HepG2 (cell line): ENCODE data around the gene MLF1. TPM values are rescaled to one million over a fixed set of nuclear protein-coding genes. Genes with fewer than 3 reads are reported as not detected.

Source experiments
- ATM ChIP-seq: fragments of 450-650 bp; IDR thresholded peaks from 2 replicates; pipeline ENCODE4 v1.7.1; 2017; ENCODE audit warnings: mild to moderate bottlenecking, borderline replicate concordance
- CC2D1A ChIP-seq: sonication (generic); formaldehyde crosslinking; IDR thresholded peaks from 2 replicates; pipeline ENCODE4 v1.8.1; 2023; ENCODE audit warnings: mild to moderate bottlenecking, missing genetic modification reagents
- FOXC1 ChIP-seq: sonication (generic); formaldehyde crosslinking; IDR thresholded peaks from 2 replicates; pipeline ENCODE4 v1.8.0; 2022; ENCODE audit warnings: mild to moderate bottlenecking, missing genetic modification reagents, borderline replicate concordance
- GABPA ChIP-seq, 2 experiments: IDR thresholded peaks; 2 replicates each; pipeline ENCODE4 v1.6.1; 2011 to 2016; ENCODE audit warnings: low read depth in 2 of 2, low read length in 1 of 2, missing biosample characterization in 1 of 2, missing genetic modification characterization in 1 of 2
- HHEX ChIP-seq: IDR thresholded peaks from 2 replicates; pipeline ENCODE4 v1.6.1; 2016; ENCODE audit warnings: control low read depth
- HNRNPH1 ChIP-seq: fragments of 200-400 bp; formaldehyde crosslinking; optimal IDR thresholded peaks from 2 replicates; pipeline ENCODE3; 2017; ENCODE audit warnings: mild to moderate bottlenecking, low read depth, low read length
- KDM2A ChIP-seq: sonication (generic); formaldehyde crosslinking; IDR thresholded peaks from 2 replicates; pipeline ENCODE4 v1.4.0; 2020; ENCODE audit warnings: low read depth, missing genetic modification reagents, borderline replicate concordance
- KDM4B ChIP-seq: sonication (generic); formaldehyde crosslinking; IDR thresholded peaks from 2 replicates; pipeline ENCODE4 v1.4.0; 2020; ENCODE audit warnings: missing genetic modification reagents
- MXD3 ChIP-seq: IDR thresholded peaks from 2 replicates; pipeline ENCODE4 v1.6.1; 2016; ENCODE audit warnings: mild to moderate bottlenecking, missing biosample characterization, missing genetic modification reagents
- NR3C1 ChIP-seq: sonication (generic); formaldehyde crosslinking; IDR thresholded peaks from 2 replicates; pipeline ENCODE4 v1.4.0; 2020; ENCODE audit warnings: missing genetic modification reagents
- PBX2 ChIP-seq: IDR thresholded peaks from 2 replicates; pipeline ENCODE4 v1.6.1; 2016; ENCODE audit warnings: control low read depth
- RARG ChIP-seq: sonication (generic); formaldehyde crosslinking; IDR thresholded peaks from 2 replicates; pipeline ENCODE4 v1.4.0; 2020; ENCODE audit warnings: low read depth, mild to moderate bottlenecking, missing genetic modification reagents
- RBM39 ChIP-seq: fragments of 200-400 bp; formaldehyde crosslinking; IDR thresholded peaks from one replicate; pipeline ENCODE4 v1.6.1; 2018; ENCODE audit warnings: antibody characterized with exemption, mild to moderate bottlenecking, low read depth, low read length; ENCODE audit not compliant: poor library complexity, severe bottlenecking
- ZFAT ChIP-seq: sonication (generic); formaldehyde crosslinking; conservative IDR thresholded peaks from 2 replicates; pipeline ENCODE4 v1.8.1; 2023; ENCODE audit warnings: missing genetic modification reagents, inconsistent platforms
- ZMAT3 ChIP-seq: sonication (generic); formaldehyde crosslinking; conservative IDR thresholded peaks from 2 replicates; pipeline ENCODE4 v1.7.0; 2021; ENCODE audit warnings: missing genetic modification reagents
- ZNF205 ChIP-seq: IDR thresholded peaks from 2 replicates; pipeline ENCODE4 v1.6.1; 2018; ENCODE audit warnings: missing biosample characterization, missing genetic modification reagents
- ZNF703 ChIP-seq: sonication (generic); formaldehyde crosslinking; IDR thresholded peaks from 2 replicates; pipeline ENCODE4 v1.5.1; 2020; ENCODE audit warnings: missing genetic modification reagents, mild to moderate bottlenecking, moderate library complexity, borderline replicate concordance
- ZNF709 ChIP-seq: sonication (generic); formaldehyde crosslinking; IDR thresholded peaks from 2 replicates; pipeline ENCODE4 v1.5.0; 2020; ENCODE audit warnings: mild to moderate bottlenecking, missing genetic modification reagents
- ZNF720 ChIP-seq: sonication (generic); formaldehyde crosslinking; IDR thresholded peaks from 2 replicates; pipeline ENCODE4 v1.4.0; 2020; ENCODE audit warnings: missing genetic modification reagents
- ZNF891 ChIP-seq: sonication (generic); formaldehyde crosslinking; IDR thresholded peaks from 2 replicates; pipeline ENCODE4 v1.5.0; 2020; ENCODE audit warnings: mild to moderate bottlenecking, missing genetic modification reagents
- ZZZ3 ChIP-seq: sonication (generic); formaldehyde crosslinking; IDR thresholded peaks from 2 replicates; pipeline ENCODE4 v1.4.0; 2020; ENCODE audit warnings: missing genetic modification reagents, mild to moderate bottlenecking, borderline replicate concordance
- polyA plus RNA-seq, 8 experiments: library from polyadenylated mRNA; depleted of rRNA in 3 of 8; stranded (reverse) in 7 of 8; unstranded in 1 of 8; fragments of >200 nt; fragmentation: Illumina TruSeq in 4 of 8; extraction: Trizol in 4 of 8; gene quantifications; 2 replicates each; pipeline versions ENCODE4 v1.2.1 to v1.2.3, GENCODE V29; 2011 to 2016; ENCODE audit warnings: low read depth in 4 of 8, missing spikeins in 1 of 8, mixed read lengths in 1 of 8; ENCODE audit not compliant: insufficient read depth in 1 of 8
- total RNA-seq, 5 experiments: library from RNA; depleted of rRNA; stranded (reverse); fragments of >200 nt; fragmentation: Illumina TruSeq; extraction: Trizol; gene quantifications; 2 replicates each; pipeline ENCODE4 v1.2.3, GENCODE V29; 2016; ENCODE audit warnings: low read depth in 1 of 5
- TF ChIP-seq, protein P1 (sequence below): sonication (generic); formaldehyde crosslinking; IDR thresholded peaks from 2 replicates; pipeline ENCODE4 v1.5.1; 2020; ENCODE audit warnings: mild to moderate bottlenecking, missing genetic modification reagents
- TF ChIP-seq, protein P2 (sequence below): sonication (generic); formaldehyde crosslinking; IDR thresholded peaks from 2 replicates; pipeline ENCODE4 v1.8.0; 2022; ENCODE audit warnings: mild to moderate bottlenecking, missing genetic modification reagents
- TF ChIP-seq, protein P3 (sequence below): sonication (generic); formaldehyde crosslinking; IDR thresholded peaks from 2 replicates; pipeline ENCODE4 v1.8.1; 2023; ENCODE audit warnings: mild to moderate bottlenecking, missing genetic modification reagents

Gene MLF1
- total and polyA plus RNA-seq, 2 of the 13 experiments (the other 11 are each of a cell fraction or from before 2014, with no cell fraction given) = 0.88 to 1.0 TPM

DNA sequence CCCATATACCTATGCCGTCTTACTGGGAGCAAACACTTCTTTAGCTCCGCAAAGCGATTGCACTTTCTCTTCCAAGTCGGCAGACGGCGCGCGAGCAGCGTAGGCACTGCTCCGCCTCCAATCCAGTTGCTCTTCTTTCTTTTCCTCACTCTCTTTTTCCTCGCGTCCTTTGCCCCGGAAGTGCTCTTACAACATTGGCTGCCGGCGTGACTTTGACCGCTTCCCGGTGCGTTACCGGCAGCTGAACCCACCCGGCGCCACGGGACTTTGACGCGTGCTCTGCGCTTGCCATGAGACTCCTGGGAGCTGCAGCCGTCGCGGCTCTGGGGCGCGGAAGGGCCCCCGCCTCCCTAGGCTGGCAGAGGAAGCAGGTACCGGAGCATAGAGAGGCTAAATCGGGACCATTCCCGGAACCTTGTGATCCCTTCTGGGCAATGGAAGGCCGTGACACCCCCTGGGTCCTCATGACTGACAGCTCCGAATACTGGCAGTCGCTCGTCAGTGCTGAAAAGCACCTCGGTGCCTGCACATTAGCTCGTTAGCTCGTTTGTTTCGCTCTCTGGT, 73.4 kb downstream of the MLF1 start, which contains the start of gene GFM1 (continued):
- peak; percentile 87 for TF ChIP-seq GABPA (IDR thresholded peaks at IDR 0.05; ENCODE audit: low read depth, low read length)
- peak; percentile 99 for TF ChIP-seq GABPA (CRISPR knock-in tag; IDR thresholded peaks at IDR 0.05; ENCODE audit: low read depth)
- no peak for TF ChIP-seq HHEX (CRISPR knock-in tag)
- peak; percentile 87; the same call in 1 of the 2 replicates for TF ChIP-seq ZNF205 (CRISPR knock-in tag)
- no peak for TF ChIP-seq ATM
- no peak for TF ChIP-seq RBM39
- TF ChIP-seq KDM2A (CRISPR knock-in tag) = peak; percentile 96
- TF ChIP-seq ZNF709 = peak; percentile 75; the same call in 1 of the 2 replicates
- TF ChIP-seq RARG (CRISPR knock-in tag) = 0 out of 2 replicates have a peak, but pooled peaks have one; percentile 40
- TF ChIP-seq KDM4B = peak; percentile 82; the same call in 1 of the 2 replicates
- TF ChIP-seq, protein P1, sequence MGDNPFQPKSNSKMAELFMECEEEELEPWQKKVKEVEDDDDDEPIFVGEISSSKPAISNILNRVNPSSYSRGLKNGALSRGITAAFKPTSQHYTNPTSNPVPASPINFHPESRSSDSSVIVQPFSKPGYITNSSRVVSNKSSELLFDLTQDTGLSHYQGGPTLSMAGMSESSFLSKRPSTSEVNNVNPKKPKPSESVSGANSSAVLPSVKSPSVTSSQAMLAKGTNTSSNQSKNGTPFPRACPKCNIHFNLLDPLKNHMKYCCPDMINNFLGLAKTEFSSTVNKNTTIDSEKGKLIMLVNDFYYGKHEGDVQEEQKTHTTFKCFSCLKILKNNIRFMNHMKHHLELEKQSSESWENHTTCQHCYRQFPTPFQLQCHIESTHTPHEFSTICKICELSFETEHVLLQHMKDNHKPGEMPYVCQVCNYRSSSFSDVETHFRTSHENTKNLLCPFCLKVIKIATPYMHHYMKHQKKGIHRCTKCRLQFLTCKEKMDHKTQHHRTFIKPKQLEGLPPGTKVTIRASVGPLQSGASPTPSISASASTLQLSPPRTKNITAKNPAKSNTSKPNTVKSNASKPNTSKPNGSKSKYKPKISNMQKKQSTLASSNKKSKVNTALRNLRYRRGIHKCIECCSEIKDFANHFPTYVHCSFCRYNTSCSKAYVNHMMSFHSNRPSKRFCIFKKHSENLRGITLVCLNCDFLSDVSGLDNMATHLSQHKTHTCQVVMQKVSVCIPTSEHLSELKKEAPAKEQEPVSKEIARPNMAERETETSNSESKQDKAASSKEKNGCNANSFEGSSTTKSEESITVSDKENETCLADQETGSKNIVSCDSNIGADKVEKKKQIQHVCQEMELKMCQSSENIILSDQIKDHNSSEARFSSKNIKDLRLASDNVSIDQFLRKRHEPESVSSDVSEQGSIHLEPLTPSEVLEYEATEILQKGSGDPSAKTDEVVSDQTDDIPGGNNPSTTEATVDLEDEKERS (CRISPR knock-in tag) = peak; percentile 75
- TF ChIP-seq ZNF703 (CRISPR knock-in tag) = no peak
- TF ChIP-seq ZFAT (CRISPR knock-in tag) = no peak
- peak; percentile 95 for TF ChIP-seq ZNF891 (CRISPR knock-in tag)
- TF ChIP-seq, protein P2, sequence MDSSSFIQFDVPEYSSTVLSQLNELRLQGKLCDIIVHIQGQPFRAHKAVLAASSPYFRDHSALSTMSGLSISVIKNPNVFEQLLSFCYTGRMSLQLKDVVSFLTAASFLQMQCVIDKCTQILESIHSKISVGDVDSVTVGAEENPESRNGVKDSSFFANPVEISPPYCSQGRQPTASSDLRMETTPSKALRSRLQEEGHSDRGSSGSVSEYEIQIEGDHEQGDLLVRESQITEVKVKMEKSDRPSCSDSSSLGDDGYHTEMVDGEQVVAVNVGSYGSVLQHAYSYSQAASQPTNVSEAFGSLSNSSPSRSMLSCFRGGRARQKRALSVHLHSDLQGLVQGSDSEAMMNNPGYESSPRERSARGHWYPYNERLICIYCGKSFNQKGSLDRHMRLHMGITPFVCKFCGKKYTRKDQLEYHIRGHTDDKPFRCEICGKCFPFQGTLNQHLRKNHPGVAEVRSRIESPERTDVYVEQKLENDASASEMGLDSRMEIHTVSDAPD (CRISPR knock-in tag) = no peak
- peak; percentile 75 for TF ChIP-seq FOXC1 (CRISPR knock-in tag)
- no peak for TF ChIP-seq CC2D1A (CRISPR knock-in tag)
- TF ChIP-seq ZMAT3 (CRISPR knock-in tag) = peak; percentile 76; the same call in 1 of the 2 replicates
- TF ChIP-seq ZZZ3 = peak; percentile 79; the same call in 1 of the 2 replicates
- TF ChIP-seq ZNF720 (CRISPR knock-in tag) = no peak
- TF ChIP-seq NR3C1 (CRISPR knock-in tag) = no peak
- peak; percentile 90; the same call in 1 of the 2 replicates for TF ChIP-seq MXD3 (CRISPR knock-in tag)
- no peak for TF ChIP-seq HNRNPH1
- TF ChIP-seq PBX2 (CRISPR knock-in tag) = peak; percentile 70
- TF ChIP-seq, protein P3, sequence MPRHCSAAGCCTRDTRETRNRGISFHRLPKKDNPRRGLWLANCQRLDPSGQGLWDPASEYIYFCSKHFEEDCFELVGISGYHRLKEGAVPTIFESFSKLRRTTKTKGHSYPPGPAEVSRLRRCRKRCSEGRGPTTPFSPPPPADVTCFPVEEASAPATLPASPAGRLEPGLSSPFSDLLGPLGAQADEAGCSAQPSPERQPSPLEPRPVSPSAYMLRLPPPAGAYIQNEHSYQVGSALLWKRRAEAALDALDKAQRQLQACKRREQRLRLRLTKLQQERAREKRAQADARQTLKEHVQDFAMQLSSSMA (CRISPR knock-in tag) = peak; percentile 93
